Jurkat, Clone E6-1 (cell line): Measurements from ENCODE around the gene TBXAS1.
A peak's percentile ranks its signal among the peaks of the same experiment; 100 is the strongest.

ENCODE experiments used
- DNase-seq: peaks from one replicate; pipeline ENCODE4 v3.0.0-alpha.2; 2011; ENCODE audit warnings: low read depth, low spot score
- H3K4me3 ChIP-seq: 2 replicates; pipeline ENCODE4 v1.5.1; 2011; ENCODE audit warnings: mild to moderate bottlenecking, low read length, control low read depth, moderate library complexity

The TBXAS1 gene

GRCh38 chr7:139931190-139931934, 102.3 kb downstream of the TBXAS1 start:
- DNase-seq = no peak
- no peak overlapping the region for H3K4me3 ChIP-seq

GRCh38 chr7:139932531-139932930, 103.5 kb downstream of the TBXAS1 start:
- no peak for DNase-seq

GRCh38 chr7:139936760-139937310, 107.8 kb downstream of the TBXAS1 start:
- H3K4me3 ChIP-seq = no peak overlapping the region
- no peak for DNase-seq

More at GRCh38 chr7:139932531-139932930, 103.5 kb downstream of the TBXAS1 start:
- no peak overlapping the region for H3K4me3 ChIP-seq

GRCh38 chr7:139937715-139938114, 108.7 kb downstream of the TBXAS1 start:
- no peak for DNase-seq
- H3K4me3 ChIP-seq = no peak overlapping the region

GRCh38 chr7:139940866-139941265, 111.8 kb downstream of the TBXAS1 start:
- DNase-seq = no peak
- H3K4me3 ChIP-seq = no peak overlapping the region

GRCh38 chr7:139941421-139941820, 112.4 kb downstream of the TBXAS1 start:
- H3K4me3 ChIP-seq = no peak overlapping the region
- DNase-seq = no peak

- no peak overlapping the region for H3K4me3 ChIP-seq
- no peak for DNase-seq
Measured at GRCh38 chr7:139941866-139942265, 112.8 kb downstream of the TBXAS1 start.

GRCh38 chr7:139942636-139943035, 113.6 kb downstream of the TBXAS1 start:
- no peak for DNase-seq
- no peak overlapping the region for H3K4me3 ChIP-seq

- no peak for DNase-seq
- no peak overlapping the region for H3K4me3 ChIP-seq
Measured at GRCh38 chr7:139943401-139943800, 114.3 kb downstream of the TBXAS1 start.

GRCh38 chr7:139944248-139944647, 115.2 kb downstream of the TBXAS1 start:
- no peak for DNase-seq
- no peak overlapping the region for H3K4me3 ChIP-seq

GRCh38 chr7:139946533-139946932, 117.5 kb downstream of the TBXAS1 start:
- H3K4me3 ChIP-seq = no peak overlapping the region
- DNase-seq = no peak

GRCh38 chr7:139947021-139947420, 118.0 kb downstream of the TBXAS1 start:
- H3K4me3 ChIP-seq = no peak overlapping the region
- no peak for DNase-seq

GRCh38 chr7:139948167-139948566, 119.1 kb downstream of the TBXAS1 start:
- no peak overlapping the region for H3K4me3 ChIP-seq
- peak; percentile 8 for DNase-seq

GRCh38 chr7:139948587-139949335, 119.7 kb downstream of the TBXAS1 start:
- no peak overlapping the region for H3K4me3 ChIP-seq
- DNase-seq = no peak

GRCh38 chr7:139949629-139950028, 120.6 kb downstream of the TBXAS1 start:
- DNase-seq = no peak

GRCh38 chr7:139950881-139951525, 121.9 kb downstream of the TBXAS1 start:
- no peak for DNase-seq

More at GRCh38 chr7:139949629-139950028, 120.6 kb downstream of the TBXAS1 start:
- no peak overlapping the region for H3K4me3 ChIP-seq

GRCh38 chr7:139953229-139953628, 124.2 kb downstream of the TBXAS1 start:
- no peak overlapping the region for H3K4me3 ChIP-seq
- DNase-seq = no peak

More at GRCh38 chr7:139950881-139951525, 121.9 kb downstream of the TBXAS1 start:
- H3K4me3 ChIP-seq = no peak overlapping the region

GRCh38 chr7:139955109-139955820, 126.2 kb downstream of the TBXAS1 start:
- no peak overlapping the region for H3K4me3 ChIP-seq
- DNase-seq = no peak
